HG03103 (cell line): ENCODE results near the gene CBX4.
A peak's percentile ranks its signal among the peaks of the same experiment; 100 is the strongest.

Experiments
- ATAC-seq: cut with Tn5 transposase; IDR thresholded peaks from one replicate; pipeline ENCODE4 v1.9.1; 2021; ENCODE audit warnings: low read depth; ENCODE audit not compliant: unreplicated experiment

The CBX4 gene

DNA sequence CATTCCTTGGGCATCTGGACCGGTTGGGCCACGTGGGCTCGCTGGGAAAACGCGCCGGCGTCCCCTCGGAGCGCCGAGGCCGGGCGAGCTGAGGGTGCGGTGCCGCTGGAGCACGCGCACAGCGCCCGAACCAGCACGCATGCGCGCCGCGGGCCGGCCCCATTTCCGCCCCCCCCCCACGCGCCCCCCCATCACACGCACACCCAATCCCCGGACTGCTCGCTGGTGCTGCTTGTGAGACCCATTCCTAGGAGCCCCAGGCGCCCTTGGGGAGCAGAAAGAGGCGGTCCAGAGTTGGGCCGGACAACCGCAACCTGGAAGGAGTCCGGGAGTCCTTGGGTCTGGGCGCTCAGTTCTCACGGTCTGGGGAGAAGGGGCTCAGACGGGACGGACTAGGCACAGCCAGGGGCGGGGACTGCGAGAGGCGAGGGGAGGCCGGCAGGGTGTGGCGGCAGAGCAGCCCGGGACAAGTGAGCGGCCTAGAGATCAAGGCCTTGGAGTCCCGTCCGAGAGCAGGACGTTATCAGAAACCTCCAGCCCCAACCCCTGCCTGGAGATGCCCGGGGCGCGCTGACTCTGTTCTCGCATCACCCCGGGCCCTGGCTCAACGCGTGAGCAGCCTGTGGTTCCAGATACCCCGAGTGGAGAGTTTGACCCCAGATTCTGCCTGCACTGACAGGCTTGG, 36.4 kb downstream of the CBX4 start:
- ATAC-seq = no peak

DNA sequence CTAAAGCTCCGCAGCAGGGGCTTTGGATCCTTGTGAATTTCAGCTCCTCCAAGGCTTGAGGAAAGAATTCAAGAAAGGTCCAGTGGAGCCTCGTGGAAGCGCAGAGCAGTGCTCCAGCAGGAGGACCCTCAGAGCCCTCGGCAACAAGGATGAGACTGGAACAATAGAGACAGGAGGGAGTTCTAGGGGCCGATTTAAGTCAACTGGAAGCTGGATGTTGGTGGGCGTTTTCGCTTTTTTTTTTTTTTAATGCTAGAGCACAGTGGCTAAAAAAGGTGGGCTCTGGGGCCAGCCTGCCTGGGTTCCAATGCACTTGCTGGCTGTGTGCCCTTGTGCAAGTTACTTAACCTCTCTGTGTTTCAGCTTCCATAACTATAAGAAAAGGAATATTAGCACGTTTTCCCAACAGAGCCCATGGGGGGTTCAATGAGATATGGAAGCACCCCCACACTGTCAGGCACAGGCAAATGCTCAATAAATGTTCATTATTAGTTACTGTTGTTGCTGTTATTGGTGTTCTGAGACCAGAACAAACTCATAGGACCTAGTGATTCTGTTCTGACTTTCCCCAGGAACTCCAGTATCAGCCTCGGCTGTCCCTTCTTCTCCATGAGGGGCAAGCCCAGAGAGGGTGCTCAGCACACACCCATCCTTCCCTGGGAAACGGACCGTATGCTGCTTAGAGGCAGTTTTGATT, 37.1 kb downstream of the CBX4 start:
- ATAC-seq = no peak

DNA sequence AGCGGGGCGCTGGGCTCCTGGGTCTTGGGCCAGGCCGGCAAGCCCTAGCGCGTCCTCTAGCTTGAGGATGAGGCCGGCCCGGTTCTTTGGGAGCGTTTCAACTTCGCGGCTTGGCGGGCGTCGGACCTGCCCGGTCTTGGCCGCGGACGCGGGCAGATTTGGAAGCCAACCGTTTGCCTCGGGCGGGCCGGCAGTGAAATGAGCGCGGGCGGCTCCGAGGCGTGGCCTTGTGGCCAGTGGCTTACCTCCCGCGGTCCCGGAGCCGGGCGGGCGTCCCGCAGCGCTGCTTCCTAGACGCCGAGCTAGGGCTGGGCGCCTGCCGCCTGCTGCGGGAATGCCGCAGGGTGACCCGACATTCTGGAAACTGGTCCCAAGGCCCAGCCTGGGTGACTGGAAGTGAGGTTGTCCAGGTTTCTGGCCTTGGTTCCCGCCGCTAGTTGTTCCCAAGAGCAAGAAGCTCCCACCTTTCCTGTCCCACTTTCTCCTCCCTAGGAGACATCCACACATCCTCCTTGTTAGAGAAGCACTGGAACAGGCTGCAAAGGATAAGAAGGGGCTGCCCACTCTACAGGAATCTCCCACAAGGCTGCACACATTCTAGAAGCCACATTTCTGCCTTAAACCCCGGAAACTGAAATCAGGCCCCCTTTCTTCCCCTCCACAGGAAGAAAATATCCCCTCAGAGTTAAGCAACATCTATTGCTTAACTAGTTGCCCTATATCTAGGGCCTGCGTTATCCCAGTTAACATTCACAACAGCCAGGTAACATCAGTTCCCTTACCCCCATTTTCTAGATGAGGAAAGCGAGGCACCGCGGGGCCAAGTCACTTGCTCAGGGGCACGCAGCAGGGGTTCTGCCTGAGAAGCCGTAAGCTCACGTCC, 37.8 kb downstream of the CBX4 start:
- no peak for ATAC-seq

DNA sequence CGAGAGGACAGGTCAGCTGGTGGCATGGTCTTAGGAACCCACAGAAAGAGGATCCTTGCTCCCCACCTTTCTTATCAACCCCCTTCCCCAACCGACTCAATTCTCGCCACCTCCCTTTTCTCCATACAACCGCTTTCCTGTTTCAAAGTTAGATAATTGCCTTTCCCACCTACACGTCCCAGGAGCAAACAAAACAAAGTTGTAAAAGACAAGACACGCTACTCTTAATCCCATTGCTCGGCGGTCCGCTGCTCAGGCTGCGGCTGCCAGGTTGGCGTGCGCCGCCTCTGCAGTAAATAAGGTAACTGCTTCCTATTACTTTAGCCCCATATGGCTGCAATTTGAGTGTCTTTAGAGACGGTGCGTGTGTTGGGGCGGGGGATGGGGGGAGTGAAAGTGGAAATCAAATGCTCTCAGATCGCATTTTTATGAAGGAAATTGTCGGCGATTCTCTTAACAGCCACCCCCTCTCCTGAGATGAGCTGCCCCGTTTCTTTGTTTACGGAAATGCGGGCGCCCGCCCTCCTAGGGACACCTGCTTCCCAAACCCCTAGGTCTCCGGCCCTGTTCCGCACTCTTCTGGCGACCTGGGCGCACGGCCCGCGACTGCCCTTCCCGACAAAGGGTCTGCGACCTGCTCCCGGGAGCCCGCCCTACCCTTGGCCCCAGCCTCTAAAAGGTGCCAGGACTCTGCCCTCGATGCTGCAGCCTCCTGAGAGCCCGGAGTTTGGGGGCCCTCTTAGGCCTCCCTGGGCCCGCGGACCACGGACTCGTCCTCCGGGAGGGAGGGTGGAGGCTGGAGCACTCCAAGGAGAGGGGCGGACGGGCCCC, 38.7 kb downstream of the CBX4 start:
- no peak for ATAC-seq

DNA sequence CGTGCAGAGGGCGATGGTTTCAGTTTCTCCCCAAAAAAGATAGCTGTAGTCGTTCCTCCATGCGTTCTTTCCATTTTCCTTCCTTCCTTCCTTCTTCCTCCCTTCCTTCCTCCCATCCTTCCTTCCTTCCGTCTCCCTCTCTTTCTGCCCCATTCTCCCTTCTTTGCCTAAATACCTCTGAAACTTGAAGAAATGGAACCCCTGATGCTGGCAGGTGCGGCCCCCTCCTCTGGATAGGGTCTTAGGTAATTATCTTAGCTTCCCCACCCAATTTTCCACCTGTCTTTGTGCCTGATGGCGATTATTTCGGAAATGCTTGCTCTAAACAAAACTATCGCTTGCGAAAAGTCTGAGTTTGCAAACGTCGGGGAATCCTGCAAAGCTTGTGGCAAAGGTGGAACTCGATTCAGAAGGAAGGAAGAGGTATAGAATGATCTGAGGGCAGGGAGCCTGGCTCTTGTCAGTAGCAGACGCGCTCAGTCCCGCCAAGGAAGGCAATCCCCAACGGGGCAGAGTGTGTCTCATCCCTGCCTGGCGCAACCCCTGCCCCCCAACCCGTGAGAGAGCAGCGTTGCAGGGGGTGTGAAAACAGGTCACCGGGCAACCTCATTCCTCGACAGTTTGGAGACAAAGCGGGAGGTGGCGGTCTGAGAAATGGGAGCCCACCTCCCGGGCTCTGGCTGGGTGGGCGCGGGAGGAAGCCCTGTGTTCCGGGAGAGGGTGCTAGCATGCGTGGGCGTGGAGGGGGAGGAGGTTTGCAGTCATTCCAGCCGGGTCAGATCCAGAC, 39.5 kb downstream of the CBX4 start:
- ATAC-seq = no peak

DNA sequence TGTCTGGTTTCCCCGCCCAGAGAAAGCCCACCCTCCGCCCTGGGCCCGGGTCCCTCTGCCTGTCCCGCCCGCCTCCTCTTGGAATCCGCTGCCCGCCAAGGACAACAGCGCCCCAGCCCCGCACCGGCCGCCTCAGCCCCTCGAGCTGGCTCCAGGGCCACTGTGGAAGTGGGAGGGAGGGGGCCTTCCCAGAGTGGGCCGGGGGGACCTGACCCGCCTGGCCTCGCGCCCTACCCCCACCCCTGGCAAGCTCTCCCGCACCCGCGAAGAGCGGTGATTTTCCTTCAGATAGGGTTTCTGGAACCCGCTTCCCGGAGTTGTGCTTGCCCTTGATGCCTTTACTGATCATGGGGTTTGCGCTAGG, 40.1 kb downstream of the CBX4 start:
- ATAC-seq = no peak

DNA sequence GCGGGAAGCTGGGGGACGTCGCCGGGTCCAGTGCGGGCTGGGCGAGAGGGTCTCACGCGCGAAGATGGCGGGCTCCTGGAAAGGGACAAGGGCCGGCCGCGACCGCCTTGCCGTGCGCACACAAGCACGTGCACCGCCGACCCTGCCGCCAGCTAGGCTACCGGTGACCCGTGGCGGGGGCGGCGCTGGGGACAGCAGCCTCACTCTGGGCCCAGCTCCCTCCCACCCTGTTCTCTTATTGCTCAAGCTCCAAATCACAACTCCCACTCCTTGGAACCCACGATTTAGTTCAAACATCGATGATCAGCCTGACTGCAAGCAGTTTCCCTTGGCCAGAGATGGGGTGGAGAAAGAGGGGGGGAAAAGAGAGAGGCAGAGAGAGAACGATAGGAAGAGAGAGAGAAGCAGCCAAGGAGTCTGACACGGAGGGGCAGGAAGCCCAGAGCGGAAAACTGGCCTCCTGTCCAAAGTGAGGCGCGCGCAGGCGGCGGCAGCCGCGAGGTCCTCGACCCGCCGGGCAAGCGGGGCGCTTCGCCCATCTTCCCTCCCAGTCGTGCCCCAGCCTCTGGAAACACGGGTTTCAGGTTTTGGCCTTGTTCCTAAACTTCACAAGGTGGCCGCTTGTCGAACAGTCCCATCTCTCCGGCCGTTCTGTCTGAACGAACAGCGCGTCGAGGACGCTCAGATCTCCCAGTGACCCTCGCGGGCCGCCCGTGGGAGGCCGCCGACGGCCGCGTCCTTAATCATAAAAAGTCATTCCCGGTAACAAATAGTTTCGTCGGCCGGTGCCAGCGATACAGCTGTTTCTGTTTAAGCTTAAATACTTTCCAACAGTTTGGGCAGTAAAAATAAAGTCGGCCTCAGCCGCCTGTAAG, 40.7 kb downstream of the CBX4 start:
- ATAC-seq = no peak

DNA sequence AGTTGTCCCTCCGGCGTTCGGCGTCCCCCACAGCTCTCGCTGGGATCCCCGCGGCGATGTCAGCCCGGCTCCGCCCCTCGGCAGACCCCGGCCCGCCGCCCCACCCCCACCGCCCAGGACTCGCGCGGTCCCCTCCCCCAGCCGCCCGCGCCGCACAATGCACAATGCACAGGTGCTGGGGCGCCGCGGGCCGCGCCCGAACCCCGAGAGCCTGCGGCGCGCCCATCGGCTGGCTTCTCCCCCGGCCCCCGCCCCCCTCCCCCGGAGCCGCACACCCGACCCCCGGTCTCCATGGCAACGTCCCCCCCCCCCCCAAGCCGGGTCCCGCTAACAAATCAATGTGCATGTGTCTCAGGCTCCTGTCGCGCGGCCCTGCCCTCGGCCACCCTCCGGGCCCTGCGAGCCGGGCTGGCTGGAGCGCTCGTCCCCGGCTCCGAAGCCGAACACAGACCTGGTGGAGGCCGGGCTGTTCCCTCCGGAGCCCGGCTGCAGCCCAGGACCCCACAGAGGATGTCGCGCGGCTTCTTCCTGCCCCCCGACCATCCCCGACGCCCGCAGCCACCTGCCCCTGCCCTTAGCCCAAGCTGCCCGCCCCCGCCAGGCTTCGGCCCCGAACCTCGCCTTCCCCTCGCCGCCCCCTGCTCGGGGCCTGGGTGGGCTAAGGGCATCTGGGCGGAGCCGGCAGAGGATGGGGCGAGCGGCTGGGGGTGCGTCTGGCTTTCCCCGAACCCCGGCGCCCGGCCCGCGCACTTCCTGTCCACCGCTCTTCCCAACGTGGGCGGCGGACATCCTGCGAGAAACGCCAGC, 41.5 kb downstream of the CBX4 start:
- ATAC-seq = no peak

DNA sequence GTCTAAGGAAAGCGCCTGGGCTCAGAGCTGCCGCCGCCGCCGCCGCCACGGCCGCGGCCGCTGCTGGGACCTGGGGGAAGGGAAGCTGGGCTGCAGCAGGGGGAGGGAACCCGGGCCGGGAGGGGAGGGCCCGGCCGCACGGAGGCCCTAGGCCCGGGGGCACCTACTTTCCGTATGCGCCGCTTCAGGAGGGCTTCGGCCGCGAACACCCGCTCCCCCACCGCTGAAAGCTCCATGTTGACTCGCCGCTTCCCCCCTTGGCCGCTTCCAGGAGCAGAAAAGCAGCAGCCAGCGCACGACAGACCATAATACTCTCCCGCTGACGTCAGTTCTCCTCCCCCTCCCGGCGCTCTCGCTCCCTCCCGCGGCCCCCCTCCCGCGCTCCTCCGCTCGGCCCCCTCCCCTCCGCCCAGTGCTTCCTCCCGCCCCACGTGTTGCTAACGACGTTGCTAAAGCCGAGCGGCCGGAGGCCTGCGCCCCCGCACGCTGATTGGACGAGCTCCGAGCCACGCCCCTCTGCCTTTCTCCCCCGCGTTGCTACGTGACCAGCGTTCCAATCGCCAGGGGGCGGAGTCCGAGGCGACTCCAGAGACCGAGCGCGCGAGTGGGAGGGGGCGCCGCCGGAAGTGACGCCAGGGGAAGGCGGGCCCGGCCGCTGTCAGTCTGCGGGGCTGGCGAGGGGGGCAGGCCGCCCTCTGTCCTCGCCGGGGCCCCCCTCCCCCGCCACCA, 42.3 kb downstream of the CBX4 start, which contains the start of gene CBX8:
CBX8 (minus strand) TSS at position 315 of the 729 bp plus-strand sequence; CDS start at position 236, 79 bp downstream.
- ATAC-seq = peak; percentile 67

DNA sequence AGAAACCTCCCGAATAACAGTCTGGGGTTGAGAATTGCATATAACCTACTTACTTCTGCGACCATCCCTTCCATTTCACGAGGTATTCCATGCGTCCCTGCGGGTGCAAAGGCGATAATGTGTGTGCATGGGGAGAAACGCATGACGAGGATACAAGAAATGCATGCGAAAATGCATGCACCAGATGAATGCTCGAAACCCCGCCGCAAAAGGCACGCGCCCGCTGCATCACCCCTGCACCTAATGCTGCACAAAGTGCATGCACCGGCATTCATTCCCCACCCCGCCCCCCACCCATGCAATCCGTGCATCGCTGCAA, 42.8 kb downstream of the CBX4 start:
- ATAC-seq = no peak

DNA sequence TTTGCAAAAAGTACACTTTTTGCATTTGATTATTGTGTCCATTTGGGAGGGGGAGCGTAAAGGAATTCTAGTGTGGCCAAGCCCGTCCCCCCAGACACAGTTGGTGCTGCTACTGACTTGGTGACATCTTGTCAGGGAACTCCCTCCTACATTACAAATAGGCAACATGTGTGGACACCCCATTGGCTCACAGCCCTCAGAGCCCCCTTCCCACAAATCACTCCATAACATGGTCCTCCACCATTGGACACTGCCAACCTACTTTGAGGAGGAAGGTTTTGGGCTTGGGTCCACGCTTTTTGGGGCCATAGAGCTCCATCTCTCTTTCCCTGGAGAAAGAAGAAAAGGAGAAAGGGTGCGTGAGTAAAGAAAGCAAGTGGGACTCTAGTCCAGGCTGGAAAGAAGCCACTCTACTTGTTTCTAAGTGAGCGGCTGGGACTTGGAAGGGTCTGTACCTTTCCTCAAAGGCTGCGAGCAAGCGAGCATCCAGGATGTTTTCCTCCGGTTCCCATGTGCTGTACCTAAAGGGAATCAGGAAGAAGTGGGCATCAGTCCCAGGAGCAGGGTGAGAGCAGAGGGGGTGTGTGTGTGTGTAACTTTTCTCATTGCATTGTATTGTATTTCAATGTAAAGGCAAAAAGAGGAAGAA, 43.3 kb downstream of the CBX4 start:
- no peak for ATAC-seq

DNA sequence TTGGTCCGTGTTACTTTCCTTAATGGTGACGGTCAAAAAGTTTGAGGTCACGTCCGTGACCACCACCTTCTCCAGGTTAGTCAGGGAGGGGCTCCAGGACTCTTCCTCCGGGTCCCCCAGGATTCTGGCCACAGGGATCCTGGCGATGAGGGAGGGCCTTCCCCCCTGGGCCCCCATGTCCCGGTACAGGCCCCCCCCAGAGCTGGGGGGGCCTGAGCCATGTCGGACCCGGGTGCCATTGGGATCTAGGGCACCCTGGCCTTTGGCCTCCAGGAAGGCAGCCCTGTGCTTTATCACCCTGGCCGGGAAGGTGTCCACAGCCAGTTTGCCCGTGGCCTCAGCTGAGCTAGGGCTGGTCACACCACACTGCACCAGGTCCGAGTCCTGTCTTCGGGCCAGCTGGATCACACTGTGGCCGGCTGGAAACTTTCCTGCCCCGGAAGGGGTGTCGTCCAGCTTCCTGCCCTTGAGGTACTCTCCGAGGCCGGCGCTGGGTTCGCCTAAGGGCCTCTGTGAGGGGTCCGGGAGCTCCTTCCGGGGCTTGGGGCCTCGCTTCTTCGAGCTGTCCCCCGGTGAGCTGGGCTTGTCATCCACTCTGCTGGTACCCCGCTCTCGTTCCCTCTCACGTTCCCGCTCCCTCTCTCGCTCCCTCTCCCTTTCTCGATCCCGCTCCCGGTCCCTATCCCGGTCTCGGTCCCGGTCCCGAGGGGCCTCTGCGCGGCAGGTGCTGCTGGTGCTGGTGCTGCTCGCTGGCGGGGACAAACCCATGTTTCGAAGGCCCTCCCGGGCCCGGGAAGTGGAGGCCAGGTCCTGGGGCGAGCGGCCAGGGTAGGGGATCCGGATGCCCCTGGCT, 44.4 kb downstream of the CBX4 start:
- no peak for ATAC-seq

DNA sequence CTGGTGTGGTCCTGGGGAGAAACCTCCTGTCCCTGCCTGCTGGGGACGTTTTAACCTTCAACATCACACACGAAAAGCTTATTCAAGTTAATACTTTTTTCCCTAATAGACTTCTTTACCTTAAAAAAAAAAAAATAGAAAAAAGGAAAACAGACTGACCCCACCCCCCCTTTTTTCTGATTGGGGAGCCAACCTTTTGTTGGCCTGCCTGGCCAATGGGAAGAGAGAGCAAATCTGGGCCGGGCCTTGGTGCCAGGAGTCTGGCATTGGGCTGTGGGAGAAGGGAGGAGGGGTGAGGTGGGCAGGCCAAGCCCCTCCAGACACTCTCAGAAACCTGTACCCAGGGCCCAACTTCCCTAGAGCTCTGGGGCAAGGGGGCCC, 45.3 kb downstream of the CBX4 start:
- no peak for ATAC-seq

DNA sequence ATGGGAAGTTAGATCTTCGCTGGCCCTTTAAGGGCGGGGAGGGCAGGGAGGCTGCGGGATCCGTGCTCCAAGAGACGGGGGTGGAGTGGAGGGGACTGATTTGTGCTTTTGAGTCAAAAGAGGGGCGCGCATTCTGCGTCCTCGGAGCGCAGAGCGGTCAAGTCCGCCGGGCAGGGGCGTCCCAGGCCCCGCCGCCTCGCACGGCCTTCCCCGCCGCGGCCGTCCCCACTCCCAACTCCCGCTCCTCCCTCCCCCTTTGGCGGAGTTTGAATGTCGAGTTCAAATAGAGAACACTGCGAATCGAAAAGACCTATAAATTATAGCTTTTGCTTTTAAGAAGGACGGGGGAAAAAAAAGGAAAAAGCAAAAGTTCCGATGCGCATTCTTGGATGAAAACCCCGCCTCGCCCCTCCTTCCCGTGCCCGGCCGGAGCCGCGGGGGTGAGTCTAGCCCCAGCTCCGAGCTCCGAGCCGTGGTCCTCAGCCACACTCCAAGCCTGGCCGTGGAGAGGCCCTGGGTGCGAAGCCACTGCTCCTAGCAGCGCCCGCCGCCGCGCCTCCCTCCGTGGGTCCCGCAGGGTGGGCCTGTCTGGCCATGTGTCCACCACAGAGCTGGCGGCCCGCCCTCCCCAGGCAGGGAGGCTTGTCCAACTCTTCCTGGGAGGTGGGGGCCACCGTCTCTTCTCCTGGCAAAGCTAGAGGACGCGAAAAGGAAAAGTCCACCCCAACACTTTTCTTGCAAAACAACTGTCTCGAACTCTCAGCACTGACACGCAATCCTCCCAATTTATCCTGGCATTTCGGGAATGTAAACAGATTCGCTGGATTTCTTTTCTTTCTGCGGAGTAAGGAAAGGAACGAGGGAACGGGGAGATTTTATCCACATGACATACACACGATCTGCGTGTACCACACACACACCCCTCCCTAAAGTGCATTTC, 46.0 kb downstream of the CBX4 start:
- ATAC-seq = no peak

DNA sequence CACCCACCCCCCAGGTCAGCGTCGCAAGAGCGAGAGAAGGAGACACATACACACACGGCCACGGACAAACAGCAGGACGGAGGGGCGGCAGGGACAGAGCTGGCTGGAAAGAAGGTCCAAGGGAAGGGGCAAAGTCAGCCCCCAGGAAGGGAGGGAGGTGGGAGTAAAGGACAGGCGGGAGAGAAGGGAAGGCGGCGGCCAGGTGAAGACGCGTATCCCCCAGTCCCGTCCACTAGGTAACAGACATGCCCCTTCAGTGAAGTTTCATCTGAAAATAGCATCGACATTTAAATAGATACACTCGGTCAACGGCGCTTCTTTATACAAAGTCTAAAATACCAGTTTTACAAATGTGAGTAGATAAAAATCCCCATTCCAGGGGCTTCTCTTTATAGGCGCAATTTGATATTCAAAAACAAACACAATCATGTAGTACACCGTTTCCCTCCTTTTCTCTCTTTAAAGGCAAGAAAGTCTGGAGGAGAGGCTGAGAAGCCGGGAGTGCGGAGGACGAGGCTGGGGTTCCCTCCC, 46.8 kb downstream of the CBX4 start:
- ATAC-seq = no peak
